ENCODE measurements around the gene RO60.

- no peak for TF ChIP-seq CTCF (IDR thresholded peaks at IDR 0.05)
- TF ChIP-seq POLR2A (IDR thresholded peaks at IDR 0.05): no peak
Observed at GRCh38 chr1:193058529-193059281, 707 bp upstream of the RO60 start.

Data from lower leg skin (tissue), 3 donors.